Measurements from ENCODE around the gene GLRX3.

The GLRX3 gene

DNA sequence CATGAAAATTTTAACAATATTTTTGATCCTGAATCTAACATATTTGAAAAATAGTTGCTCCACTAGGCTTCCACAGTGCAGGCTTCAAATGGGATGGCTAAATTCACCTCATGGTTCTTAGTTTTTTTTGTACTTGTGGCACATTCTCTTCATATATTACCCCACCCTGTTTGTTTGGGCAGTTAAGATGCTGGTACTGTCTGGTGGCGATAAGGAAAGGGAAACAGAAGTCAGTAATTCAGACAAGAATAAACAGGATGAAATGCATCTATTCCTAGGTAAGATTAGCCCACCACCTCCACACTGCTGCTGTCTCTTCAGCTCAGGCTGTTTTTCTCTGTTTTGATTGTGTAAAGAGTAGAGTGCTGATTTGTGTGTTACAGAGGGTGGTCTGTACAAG lies 44.2 kb downstream of the GLRX3 start:
- in situ Hi-C loops (cut with HindIII; ENCODE audit: low sequenced_read_pairs), result no loop called here
- TF ChIP-seq, protein P1, sequence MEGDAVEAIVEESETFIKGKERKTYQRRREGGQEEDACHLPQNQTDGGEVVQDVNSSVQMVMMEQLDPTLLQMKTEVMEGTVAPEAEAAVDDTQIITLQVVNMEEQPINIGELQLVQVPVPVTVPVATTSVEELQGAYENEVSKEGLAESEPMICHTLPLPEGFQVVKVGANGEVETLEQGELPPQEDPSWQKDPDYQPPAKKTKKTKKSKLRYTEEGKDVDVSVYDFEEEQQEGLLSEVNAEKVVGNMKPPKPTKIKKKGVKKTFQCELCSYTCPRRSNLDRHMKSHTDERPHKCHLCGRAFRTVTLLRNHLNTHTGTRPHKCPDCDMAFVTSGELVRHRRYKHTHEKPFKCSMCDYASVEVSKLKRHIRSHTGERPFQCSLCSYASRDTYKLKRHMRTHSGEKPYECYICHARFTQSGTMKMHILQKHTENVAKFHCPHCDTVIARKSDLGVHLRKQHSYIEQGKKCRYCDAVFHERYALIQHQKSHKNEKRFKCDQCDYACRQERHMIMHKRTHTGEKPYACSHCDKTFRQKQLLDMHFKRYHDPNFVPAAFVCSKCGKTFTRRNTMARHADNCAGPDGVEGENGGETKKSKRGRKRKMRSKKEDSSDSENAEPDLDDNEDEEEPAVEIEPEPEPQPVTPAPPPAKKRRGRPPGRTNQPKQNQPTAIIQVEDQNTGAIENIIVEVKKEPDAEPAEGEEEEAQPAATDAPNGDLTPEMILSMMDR (IDR thresholded peaks at IDR 0.05; ENCODE audit: low read depth, low read length, missing control alignments), result no peak
- no peak for DNase-seq (ENCODE audit: low read depth)
- no peak overlapping the region for H3K4me3 ChIP-seq (ENCODE audit: low read depth, low read length)

DNA sequence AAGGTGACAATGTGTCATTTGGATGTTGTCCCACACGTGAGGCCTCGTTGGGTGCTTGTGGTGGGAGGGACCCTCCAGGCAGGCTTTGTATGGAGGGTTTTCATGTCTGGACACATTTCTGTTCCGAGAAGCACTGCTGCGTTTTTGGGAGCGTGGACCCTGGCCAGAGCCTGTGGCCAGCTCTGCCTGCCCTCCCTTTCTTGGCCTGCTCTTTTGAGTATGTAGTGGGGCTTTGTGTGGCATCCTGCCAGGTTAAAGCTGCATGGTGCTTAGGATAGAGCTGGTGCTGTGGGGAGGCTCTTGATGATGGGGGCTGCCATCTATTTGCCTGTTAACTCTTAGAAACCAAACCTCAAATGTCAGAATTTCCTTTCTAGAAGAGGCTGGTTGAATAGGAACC lies 45.7 kb downstream of the GLRX3 start:
- TF ChIP-seq, protein P1 (IDR thresholded peaks at IDR 0.05; ENCODE audit: low read depth, low read length, missing control alignments), result no peak
- H3K4me3 ChIP-seq (ENCODE audit: low read depth, low read length), result no peak overlapping the region
- DNase-seq (ENCODE audit: low read depth), result no peak
- in situ Hi-C loops (cut with HindIII; ENCODE audit: low sequenced_read_pairs), result no loop called here

- no peak for DNase-seq (ENCODE audit: low read depth)
- in situ Hi-C loops (cut with HindIII; ENCODE audit: low sequenced_read_pairs), result no loop called here
- TF ChIP-seq, protein P1 (IDR thresholded peaks at IDR 0.05; ENCODE audit: low read depth, low read length, missing control alignments), result no peak
Observed at GRCh38 chr10:130185591-130185990, 49.4 kb downstream of the GLRX3 start.

DNA sequence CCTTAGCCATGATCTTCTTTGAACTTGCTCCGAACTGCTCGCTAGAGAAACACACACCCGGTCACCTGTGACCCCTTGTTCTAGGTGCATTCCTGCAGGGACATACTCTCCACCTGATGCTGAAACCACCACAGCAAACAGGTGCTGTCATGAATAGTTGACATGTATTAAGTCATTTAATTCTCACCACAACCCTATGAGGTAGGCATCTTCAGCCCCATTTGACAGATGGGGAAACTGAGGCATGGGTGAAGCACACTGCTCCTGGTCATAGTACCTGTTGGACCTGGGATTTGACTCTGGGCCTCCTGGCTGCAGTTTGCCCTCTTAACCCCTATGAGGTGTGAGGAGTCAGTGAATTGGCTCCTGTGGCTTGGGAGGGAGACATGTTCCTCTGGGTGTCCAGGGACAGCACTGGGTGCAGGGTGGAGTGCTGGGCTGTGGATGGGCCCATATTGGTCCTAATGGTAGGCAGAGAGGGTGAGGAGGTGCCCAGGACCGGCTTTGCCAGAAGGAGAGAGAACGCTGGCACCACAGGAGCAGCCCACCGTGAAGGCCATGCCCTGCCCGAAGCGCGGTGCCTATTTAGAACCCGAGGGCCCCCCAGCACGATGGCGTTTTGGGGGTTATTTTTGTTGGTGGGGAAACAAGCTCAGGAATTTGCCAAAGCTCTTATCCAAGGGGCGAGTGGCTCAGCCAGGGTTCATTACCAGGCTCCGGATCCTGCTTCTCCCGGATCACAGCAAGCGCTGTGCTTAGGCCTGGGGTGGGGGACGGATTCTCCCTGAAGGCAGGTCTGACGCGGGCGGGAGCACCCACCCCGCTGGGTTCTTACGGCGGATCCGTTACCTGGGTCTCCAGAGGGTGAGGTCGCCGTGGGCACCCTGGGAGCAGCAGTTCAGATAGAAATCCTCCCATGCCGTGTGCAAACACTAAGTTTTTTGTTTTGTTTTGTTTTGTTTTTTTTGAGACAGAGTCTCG lies 52.3 kb downstream of the GLRX3 start:
- no peak overlapping the region for H3K4me3 ChIP-seq (ENCODE audit: low read depth, low read length)
- in situ Hi-C loops (cut with HindIII; ENCODE audit: low sequenced_read_pairs), result no loop called here
- no peak for DNase-seq (ENCODE audit: low read depth)
- TF ChIP-seq, protein P1 (IDR thresholded peaks at IDR 0.05; ENCODE audit: low read depth, low read length, missing control alignments), result no peak

More at GRCh38 chr10:130185591-130185990, 49.4 kb downstream of the GLRX3 start:
- no peak overlapping the region for H3K4me3 ChIP-seq (ENCODE audit: low read depth, low read length)

DNA sequence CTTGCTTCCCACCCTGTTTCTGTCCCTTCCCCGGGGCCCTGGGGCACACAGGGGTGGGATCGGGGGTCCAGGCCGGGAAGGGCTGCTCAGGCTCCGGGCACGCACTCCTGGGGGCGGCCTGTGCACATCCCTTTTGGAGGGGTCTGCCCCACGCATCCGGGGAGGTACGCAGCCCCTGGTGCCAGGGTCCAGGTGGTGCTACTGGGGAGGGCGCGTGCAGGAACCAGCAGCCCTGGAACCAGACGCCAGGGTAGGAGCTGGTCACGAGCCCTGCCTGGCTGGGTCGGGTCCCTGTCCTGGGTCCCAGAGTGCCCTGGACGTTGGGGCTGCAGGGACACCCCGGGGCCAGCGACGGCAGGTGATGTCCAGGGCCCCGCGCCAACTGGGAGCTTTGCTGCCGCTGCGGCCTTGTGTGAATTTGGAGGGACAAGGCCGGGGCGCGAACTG lies 53.4 kb downstream of the GLRX3 start:
- no peak for DNase-seq (ENCODE audit: low read depth)
- TF ChIP-seq, protein P1 (IDR thresholded peaks at IDR 0.05; ENCODE audit: low read depth, low read length, missing control alignments), result no peak
- H3K4me3 ChIP-seq (ENCODE audit: low read depth, low read length), result no peak overlapping the region
- in situ Hi-C loops (cut with HindIII; ENCODE audit: low sequenced_read_pairs), result no loop called here

- TF ChIP-seq, protein P1 (IDR thresholded peaks at IDR 0.05; ENCODE audit: low read depth, low read length, missing control alignments), result peak; percentile 93
- DNase-seq (ENCODE audit: low read depth), result peak; percentile 65
- in situ Hi-C loops (cut with HindIII; ENCODE audit: low sequenced_read_pairs), result no loop called here
- H3K4me3 ChIP-seq (ENCODE audit: low read depth, low read length), result peak overlapping the region; percentile 56
Observed at GRCh38 chr10:130190055-130190736, 54.0 kb downstream of the GLRX3 start.

Measured in astrocyte of the cerebellum (primary cell).